ENCODE results near the gene CGNL1. TPM values are rescaled to one million over a fixed set of nuclear protein-coding genes. Genes with fewer than 3 reads are reported as not detected.

Gene CGNL1
- total RNA-seq, 1 donor from 2014 or later, result 11.0 TPM

GRCh38 chr15:57570994-57571393 is 194.7 kb downstream of the CGNL1 start:
- H3K9me3 Mint-ChIP-seq (ENCODE audit: unreplicated experiment), result no peaks in the 10 kb centered on the region
- H3K27me3 Mint-ChIP-seq (ENCODE audit: low read depth, unreplicated experiment), result peaks cover 8% of the 10 kb centered on the region
- no peak overlapping the region for H3K27ac Mint-ChIP-seq (ENCODE audit: unreplicated experiment)

DNA sequence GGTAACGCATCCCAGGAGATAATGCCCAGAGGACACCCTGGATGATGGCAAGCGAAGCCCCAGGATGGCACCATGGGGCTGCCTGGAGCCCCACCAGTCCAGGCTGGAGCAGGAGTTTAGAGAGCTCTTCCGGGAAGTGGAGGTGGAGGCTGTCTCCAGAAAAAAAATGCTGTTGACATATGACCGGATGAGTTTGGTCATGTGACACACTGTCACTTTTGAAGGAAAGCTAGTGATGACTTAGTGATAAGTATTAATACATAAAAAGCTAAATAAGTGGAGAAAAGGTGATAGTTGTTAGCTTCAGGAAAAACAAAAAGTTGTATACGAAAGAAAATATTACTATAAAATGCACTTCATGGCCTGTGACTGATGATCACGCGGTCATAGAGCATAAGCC is 195.4 kb downstream of the CGNL1 start:
- Histone ChIP-seq H3K79me2 (ENCODE audit: insufficient read depth, low read length) (no peaks in the 10 kb centered on the region), H3K9ac (ENCODE audit: low read length) (no peak overlapping the region), H3K27me3 (ENCODE audit: insufficient read depth, low read length) (no peaks in the 10 kb centered on the region), H3K36me3 (ENCODE audit: insufficient read depth, low read length) (no peaks in the 10 kb centered on the region), H4K20me1 (ENCODE audit: insufficient read depth, low read length) (no peaks in the 10 kb centered on the region), H3K4me1 (ENCODE audit: insufficient read depth, low read length) (no peaks in the 10 kb centered on the region), H3K9me3 (ENCODE audit: insufficient read depth, low read depth, low read length) (no peaks in the 10 kb centered on the region), H3K4me2 (ENCODE audit: low read length) (no peak overlapping the region), H3K27ac (ENCODE audit: low read depth, low read length) (no peak overlapping the region), H3K4me3 (ENCODE audit: insufficient read depth, low read depth, low read length) (no peak overlapping the region), H2AFZ (ENCODE audit: low read depth, low read length) (no peak overlapping the region)
- FAIRE-seq (no peak), DNase-seq (ENCODE audit: low read depth) (no peak)
- H3K4me1 Mint-ChIP-seq (ENCODE audit: low read depth, unreplicated experiment), result no peaks in the 10 kb centered on the region
- TF ChIP-seq, protein P1, sequence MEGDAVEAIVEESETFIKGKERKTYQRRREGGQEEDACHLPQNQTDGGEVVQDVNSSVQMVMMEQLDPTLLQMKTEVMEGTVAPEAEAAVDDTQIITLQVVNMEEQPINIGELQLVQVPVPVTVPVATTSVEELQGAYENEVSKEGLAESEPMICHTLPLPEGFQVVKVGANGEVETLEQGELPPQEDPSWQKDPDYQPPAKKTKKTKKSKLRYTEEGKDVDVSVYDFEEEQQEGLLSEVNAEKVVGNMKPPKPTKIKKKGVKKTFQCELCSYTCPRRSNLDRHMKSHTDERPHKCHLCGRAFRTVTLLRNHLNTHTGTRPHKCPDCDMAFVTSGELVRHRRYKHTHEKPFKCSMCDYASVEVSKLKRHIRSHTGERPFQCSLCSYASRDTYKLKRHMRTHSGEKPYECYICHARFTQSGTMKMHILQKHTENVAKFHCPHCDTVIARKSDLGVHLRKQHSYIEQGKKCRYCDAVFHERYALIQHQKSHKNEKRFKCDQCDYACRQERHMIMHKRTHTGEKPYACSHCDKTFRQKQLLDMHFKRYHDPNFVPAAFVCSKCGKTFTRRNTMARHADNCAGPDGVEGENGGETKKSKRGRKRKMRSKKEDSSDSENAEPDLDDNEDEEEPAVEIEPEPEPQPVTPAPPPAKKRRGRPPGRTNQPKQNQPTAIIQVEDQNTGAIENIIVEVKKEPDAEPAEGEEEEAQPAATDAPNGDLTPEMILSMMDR (IDR thresholded peaks at IDR 0.05; ENCODE audit: insufficient read depth, low read depth, low read length), result no peak
- TF ChIP-seq EZH2 (IDR thresholded peaks at IDR 0.05; ENCODE audit: insufficient read depth, low read length), result no peak
- no peak overlapping the region for H3K27ac Mint-ChIP-seq (ENCODE audit: unreplicated experiment)
- no peaks in the 10 kb centered on the region for H3K9me3 Mint-ChIP-seq (ENCODE audit: unreplicated experiment)
- no peaks in the 10 kb centered on the region for H3K36me3 Mint-ChIP-seq (ENCODE audit: low read depth, unreplicated experiment)
- H3K4me3 Mint-ChIP-seq (ENCODE audit: unreplicated experiment), result no peak overlapping the region
- peaks cover 10% of the 10 kb centered on the region for H3K27me3 Mint-ChIP-seq (ENCODE audit: low read depth, unreplicated experiment)

More at GRCh38 chr15:57570994-57571393, 194.7 kb downstream of the CGNL1 start:
- Mint-ChIP-seq H3K4me3 (ENCODE audit: unreplicated experiment) (no peak overlapping the region), H3K36me3 (ENCODE audit: low read depth, unreplicated experiment) (no peaks in the 10 kb centered on the region), H3K4me1 (ENCODE audit: low read depth, unreplicated experiment) (no peaks in the 10 kb centered on the region)
- no peaks in the 10 kb centered on the region for H3K4me1 ChIP-seq (ENCODE audit: insufficient read depth, low read length)
- H4K20me1 ChIP-seq (ENCODE audit: insufficient read depth, low read length), result no peaks in the 10 kb centered on the region
- H3K27ac ChIP-seq (ENCODE audit: low read depth, low read length), result no peak overlapping the region
- no peak overlapping the region for H3K9ac ChIP-seq (ENCODE audit: low read length)
- H3K27me3 ChIP-seq (ENCODE audit: insufficient read depth, low read length), result no peaks in the 10 kb centered on the region
- FAIRE-seq (no peak), DNase-seq (ENCODE audit: low read depth) (peak; percentile 49)
- no peak overlapping the region for H3K4me3 ChIP-seq (ENCODE audit: insufficient read depth, low read depth, low read length)
- no peaks in the 10 kb centered on the region for H3K79me2 ChIP-seq (ENCODE audit: insufficient read depth, low read length)
- TF ChIP-seq EZH2 (IDR thresholded peaks at IDR 0.05; ENCODE audit: insufficient read depth, low read length), result no peak
- no peaks in the 10 kb centered on the region for H3K9me3 ChIP-seq (ENCODE audit: insufficient read depth, low read depth, low read length)
- no peak overlapping the region for H3K4me2 ChIP-seq (ENCODE audit: low read length)
- H3K36me3 ChIP-seq (ENCODE audit: insufficient read depth, low read length), result no peaks in the 10 kb centered on the region
- no peak overlapping the region for H2AFZ ChIP-seq (ENCODE audit: low read depth, low read length)

DNA sequence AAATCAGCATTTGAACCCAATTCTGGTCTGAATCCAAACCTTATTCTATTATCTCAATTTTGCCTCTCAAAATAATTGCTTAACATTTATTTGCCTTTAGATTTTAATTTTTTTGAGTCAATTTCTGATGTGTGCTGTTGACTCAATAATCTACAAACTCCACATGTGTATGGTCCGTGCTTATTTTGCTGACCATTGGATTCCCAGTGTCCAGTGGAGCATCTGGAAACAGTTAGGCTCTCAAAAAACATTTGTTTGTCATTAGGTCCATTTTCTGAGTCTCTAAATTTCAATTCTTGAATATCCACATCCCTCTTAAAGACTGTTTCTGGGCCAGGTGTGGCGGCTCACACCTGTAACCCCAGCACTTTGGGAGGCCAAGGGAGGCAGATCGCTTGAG is 196.2 kb downstream of the CGNL1 start:
- Histone ChIP-seq H3K4me2 (ENCODE audit: low read length) (no peak overlapping the region), H3K4me3 (ENCODE audit: insufficient read depth, low read depth, low read length) (no peak overlapping the region), H4K20me1 (ENCODE audit: insufficient read depth, low read length) (no peaks in the 10 kb centered on the region), H3K9me3 (ENCODE audit: insufficient read depth, low read depth, low read length) (no peaks in the 10 kb centered on the region), H2AFZ (ENCODE audit: low read depth, low read length) (no peak overlapping the region), H3K36me3 (ENCODE audit: insufficient read depth, low read length) (no peaks in the 10 kb centered on the region), H3K27me3 (ENCODE audit: insufficient read depth, low read length) (peaks cover 4% of the 10 kb centered on the region), H3K9ac (ENCODE audit: low read length) (no peak overlapping the region), H3K79me2 (ENCODE audit: insufficient read depth, low read length) (no peaks in the 10 kb centered on the region), H3K4me1 (ENCODE audit: insufficient read depth, low read length) (no peaks in the 10 kb centered on the region), H3K27ac (ENCODE audit: low read depth, low read length) (no peak overlapping the region)
- DNase-seq (ENCODE audit: low read depth), result no peak
- Mint-ChIP-seq H3K9me3 (ENCODE audit: unreplicated experiment) (no peaks in the 10 kb centered on the region), H3K4me3 (ENCODE audit: unreplicated experiment) (no peak overlapping the region), H3K27ac (ENCODE audit: unreplicated experiment) (no peak overlapping the region), H3K27me3 (ENCODE audit: low read depth, unreplicated experiment) (peaks cover 15% of the 10 kb centered on the region), H3K4me1 (ENCODE audit: low read depth, unreplicated experiment) (no peaks in the 10 kb centered on the region), H3K36me3 (ENCODE audit: low read depth, unreplicated experiment) (no peaks in the 10 kb centered on the region)
- TF ChIP-seq EZH2 (IDR thresholded peaks at IDR 0.05; ENCODE audit: insufficient read depth, low read length), result no peak
- TF ChIP-seq, protein P1 (IDR thresholded peaks at IDR 0.05; ENCODE audit: insufficient read depth, low read depth, low read length), result no peak
- no peak for FAIRE-seq

All from astrocyte (in vitro differentiated cells and primary cell).